AG09319 (cell line): ENCODE results near the gene TRMT44.
"Not testable (repeated sequence)": the region's sequence is repeated elsewhere in the genome, so short reads cannot be mapped to it uniquely, and the experiment has no call there.

Experiments
- DNase-seq: peaks from one replicate; pipeline ENCODE4 v3.0.0-alpha.2; 2010; ENCODE audit warnings: low read depth; ENCODE audit errors: extremely low read depth
- CTCF ChIP-seq: IDR thresholded peaks from 2 replicates; pipeline ENCODE4 v1.5.1; 2011; ENCODE audit warnings: low read depth, mild to moderate bottlenecking, inconsistent platforms, low read length, moderate library complexity

Gene TRMT44

GRCh38 chr4:8488791-8489369 is 48.3 kb downstream of the TRMT44 start:
- DNase-seq, result no peak
- no peak for TF ChIP-seq CTCF

- not testable (repeated sequence) for DNase-seq
Measured at GRCh38 chr4:8491478-8491877, 50.9 kb downstream of the TRMT44 start.

- no peak for DNase-seq
- TF ChIP-seq CTCF, result no peak
Measured at GRCh38 chr4:8492174-8492573, 51.6 kb downstream of the TRMT44 start.

- TF ChIP-seq CTCF, result no peak
- DNase-seq, result no peak
Measured at GRCh38 chr4:8493484-8493883, 52.9 kb downstream of the TRMT44 start.

GRCh38 chr4:8494218-8494617 is 53.6 kb downstream of the TRMT44 start:
- no peak for TF ChIP-seq CTCF
- no peak for DNase-seq

GRCh38 chr4:8494983-8495548 is 54.5 kb downstream of the TRMT44 start:
- no peak for TF ChIP-seq CTCF
- DNase-seq, result no peak

- no peak for DNase-seq
Measured at GRCh38 chr4:8495803-8496202, 55.2 kb downstream of the TRMT44 start.

More at GRCh38 chr4:8495803-8496202, 55.2 kb downstream of the TRMT44 start:
- no peak for TF ChIP-seq CTCF
